ENCODE data around the gene OSBPL2.

OSBPL2 gene

DNA sequence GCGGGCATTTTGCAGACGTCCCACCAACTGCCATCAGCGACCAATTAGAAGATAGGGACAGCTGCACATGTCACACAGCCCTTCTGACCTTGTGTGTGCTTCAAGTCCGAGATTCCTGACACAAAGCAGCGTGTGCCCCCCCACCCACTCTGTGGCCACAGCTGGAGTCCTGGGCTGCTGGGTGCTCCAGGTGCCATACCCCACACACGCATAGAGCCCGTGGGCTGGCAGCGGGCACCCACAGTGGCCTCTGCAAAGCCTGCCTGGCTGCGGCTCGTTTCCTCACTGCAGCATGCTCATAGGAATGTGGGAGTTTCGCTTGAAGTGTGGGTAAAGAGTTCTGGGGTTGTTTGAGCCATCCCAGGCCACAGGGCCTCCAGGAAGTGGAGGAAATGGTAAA is 62.0 kb downstream of the OSBPL2 start:
- no peaks in the 10 kb centered on the region for H3K9me3 Mint-ChIP-seq
- H3K4me3 Mint-ChIP-seq: no peak overlapping the region
- peak overlapping the region in 1 of 2 donors; percentile 40 for H3K27ac Mint-ChIP-seq
- no peaks in the 10 kb centered on the region for H3K27me3 Mint-ChIP-seq
- no peak for DNase-seq
- ATAC-seq: no peak
- H3K4me1 Mint-ChIP-seq: peaks cover 40% of the 10 kb centered on the region

DNA sequence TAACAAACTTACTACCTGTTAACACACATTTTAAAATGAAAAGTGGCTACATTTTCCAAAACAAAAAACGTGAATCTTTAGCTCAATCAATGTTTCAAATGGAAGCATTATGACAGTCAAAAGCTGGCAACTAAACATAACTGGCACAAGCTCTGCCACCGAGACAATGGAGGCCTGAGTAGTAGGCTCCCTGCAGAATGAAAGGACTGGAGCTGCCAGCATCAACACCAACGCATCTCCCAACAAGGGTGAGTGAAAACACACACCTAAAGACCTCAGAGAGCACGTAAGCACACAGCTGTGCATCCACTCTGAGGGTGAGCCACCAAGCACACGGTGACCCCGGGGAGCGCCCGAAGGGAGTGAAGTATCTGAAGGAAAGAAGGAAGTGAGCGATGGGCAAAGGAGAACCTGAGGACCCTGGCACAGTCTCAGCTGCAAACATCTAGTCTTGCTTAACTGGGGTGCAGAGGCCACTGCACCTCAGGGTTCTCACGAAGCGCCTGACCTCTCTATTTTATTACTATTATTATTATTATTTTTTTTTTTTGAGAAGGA is 62.9 kb downstream of the OSBPL2 start:
- Mint-ChIP-seq H3K27me3 (no peaks in the 10 kb centered on the region), H3K4me1 (peaks cover 45% of the 10 kb centered on the region), H3K27ac (no peak overlapping the region), H3K9me3 (no peaks in the 10 kb centered on the region), H3K4me3 (no peak overlapping the region)
- ATAC-seq (no peak), DNase-seq (no peak)

DNA sequence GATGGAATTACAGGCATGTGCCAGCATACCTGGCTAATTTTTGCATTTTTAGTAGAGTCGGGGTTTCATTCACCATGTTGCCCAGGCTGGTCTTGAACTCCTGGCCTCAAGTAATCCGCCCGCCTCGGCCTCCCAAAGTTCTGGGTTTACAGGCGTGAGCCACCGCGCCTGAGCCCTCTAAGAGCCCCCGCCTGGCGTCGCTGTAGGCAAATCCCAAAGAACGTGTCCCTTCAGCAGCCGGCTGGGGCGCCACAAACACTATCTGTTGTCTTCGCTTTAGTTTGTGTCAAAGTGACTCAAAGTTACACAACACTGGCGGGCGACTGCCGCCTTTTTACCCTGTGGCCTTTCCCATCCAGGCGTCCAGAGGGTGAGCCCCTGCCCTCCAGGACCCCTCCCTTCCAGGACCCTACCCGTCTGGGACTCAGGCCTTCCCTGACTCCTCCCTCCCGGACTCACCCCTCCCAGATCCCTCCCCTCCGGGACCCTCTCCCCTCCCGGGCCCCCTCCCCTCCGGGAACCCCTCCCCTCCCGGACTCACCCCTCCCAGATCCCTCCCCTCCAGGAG is 63.5 kb downstream of the OSBPL2 start:
- Mint-ChIP-seq H3K4me3 (peak overlapping the region; percentile 98 to 99), H3K4me1 (peaks cover 45% of the 10 kb centered on the region), H3K27ac (peak overlapping the region; percentile 100), H3K27me3 (no peaks in the 10 kb centered on the region), H3K9me3 (no peaks in the 10 kb centered on the region)
- DNase-seq (peak; percentile 87 to 94), ATAC-seq (peak; percentile 68)

DNA sequence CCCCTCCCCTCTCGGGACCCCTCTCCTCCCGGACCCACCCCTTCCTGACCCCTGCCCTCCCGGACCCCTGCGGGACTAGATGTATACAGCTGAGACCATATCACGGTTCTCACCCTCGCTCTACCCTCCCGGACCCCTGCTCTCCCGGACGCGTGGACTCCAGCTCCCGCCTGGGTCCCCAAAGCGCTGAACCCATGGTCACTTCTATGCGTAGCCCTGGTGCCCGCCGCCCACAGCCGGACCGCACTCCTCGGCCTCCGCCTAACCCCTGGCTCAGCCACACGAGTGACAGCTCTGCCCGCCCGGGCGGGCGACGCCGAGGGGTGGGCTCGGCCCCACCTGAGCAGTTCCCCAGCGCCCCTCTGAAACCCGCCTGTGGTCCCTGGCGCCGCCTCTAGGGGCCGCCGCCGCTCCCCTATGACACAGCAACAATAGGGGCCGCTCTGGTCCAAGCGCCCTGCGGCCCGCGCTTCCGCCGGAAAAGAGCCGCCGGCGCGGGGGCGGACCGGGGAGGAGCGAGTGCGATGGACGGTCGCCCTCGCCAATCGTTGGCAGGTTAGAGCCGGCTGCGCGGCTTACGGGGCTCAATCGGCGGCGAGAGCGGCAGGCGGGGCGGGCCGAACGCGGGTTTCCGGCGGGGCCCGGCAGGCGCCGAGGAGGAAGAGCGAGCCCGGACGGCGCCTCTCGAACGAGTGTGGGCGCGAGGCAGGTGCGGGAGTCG is 64.2 kb downstream of the OSBPL2 start, which contains the start of gene ADRM1:
Gene ADRM1, plus strand, starts transcription at position 657 of the 721 bp plus-strand sequence. CDS start 572 bp downstream, outside the sequence.
- DNase-seq (peak; percentile 98 to 99), ATAC-seq (peak; percentile 83)
- Mint-ChIP-seq H3K4me3 (peak within 1 kb of the TSS; percentile 98 to 99), H3K4me1 (peaks cover 45% of the 10 kb centered on the region), H3K9me3 (no peaks in the 10 kb centered on the region), H3K27me3 (no peaks in the 10 kb centered on the region), H3K27ac (peak within 1 kb of the TSS; percentile 100)

DNA sequence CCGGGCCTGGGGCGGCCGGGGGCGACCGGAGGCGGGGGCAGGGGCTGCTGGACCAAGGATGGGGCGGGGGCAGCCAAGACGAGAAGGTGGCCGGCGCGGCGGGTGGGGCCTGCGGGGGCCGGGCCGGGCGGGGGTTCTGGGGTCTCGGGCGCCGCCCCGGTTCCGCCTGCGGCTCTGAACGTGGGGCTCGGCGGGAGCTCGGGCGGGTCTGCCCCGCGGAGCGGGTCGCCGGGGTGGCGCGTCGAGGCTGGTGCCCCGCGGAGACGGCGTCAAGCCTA is 64.7 kb downstream of the OSBPL2 start:
- no peak for ATAC-seq
- H3K4me3 Mint-ChIP-seq: peak overlapping the region; percentile 98 to 99
- peaks cover 45% of the 10 kb centered on the region for H3K4me1 Mint-ChIP-seq

DNA sequence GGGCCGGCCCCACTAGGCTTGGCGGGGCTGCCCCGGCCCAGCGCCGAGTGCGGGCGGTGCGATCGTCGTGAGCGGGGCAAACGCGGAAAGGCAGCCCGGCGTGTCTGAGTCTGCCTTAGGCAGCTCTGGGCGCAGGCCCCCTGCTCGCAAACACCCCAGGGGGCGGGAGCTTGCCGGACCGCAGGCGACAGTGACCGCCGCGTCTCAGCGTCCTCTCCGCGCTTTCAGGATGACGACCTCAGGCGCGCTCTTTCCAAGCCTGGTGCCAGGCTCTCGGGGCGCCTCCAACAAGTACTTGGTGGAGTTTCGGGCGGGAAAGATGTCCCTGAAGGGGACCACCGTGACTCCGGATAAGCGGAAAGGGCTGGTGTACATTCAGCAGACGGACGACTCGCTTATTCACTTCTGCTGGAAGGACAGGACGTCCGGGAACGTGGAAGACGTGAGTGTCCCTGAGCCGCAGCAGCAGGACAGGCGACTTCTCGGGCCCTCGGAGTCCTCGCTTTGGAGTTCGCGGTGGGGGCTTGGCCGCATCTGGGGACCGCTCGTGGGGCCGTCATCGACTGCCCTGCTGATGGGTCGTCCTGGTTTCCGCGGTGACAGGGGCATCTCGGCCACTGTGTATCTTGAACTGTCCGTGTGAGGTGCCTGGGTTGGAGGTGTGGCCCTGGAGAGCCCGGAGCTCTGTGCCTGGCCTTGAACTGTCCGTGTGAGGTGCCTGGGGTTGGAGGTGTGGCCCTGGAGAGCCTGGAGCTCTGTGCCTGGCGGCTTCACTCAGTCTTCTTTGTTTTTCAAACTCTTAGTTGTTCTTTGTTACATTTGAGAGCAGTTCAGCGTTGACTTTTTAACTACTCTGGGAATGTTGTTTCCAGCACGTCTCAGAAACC is 65.3 kb downstream of the OSBPL2 start:
- DNase-seq (peak; percentile 30 to 33), ATAC-seq (peak; percentile 16)
- peak overlapping the region; percentile 91 to 94 for H3K4me3 Mint-ChIP-seq
- no peaks in the 10 kb centered on the region for H3K27me3 Mint-ChIP-seq
- peaks cover 45% of the 10 kb centered on the region for H3K4me1 Mint-ChIP-seq
- H3K27ac Mint-ChIP-seq: peak overlapping the region; percentile 94 to 98
- no peaks in the 10 kb centered on the region for H3K9me3 Mint-ChIP-seq

More for the DNA sequence above, 64.7 kb downstream of the OSBPL2 start:
- H3K27me3 Mint-ChIP-seq: no peaks in the 10 kb centered on the region
- peak overlapping the region; percentile 89 to 100 for H3K27ac Mint-ChIP-seq
- no peaks in the 10 kb centered on the region for H3K9me3 Mint-ChIP-seq
- no peak for DNase-seq

DNA sequence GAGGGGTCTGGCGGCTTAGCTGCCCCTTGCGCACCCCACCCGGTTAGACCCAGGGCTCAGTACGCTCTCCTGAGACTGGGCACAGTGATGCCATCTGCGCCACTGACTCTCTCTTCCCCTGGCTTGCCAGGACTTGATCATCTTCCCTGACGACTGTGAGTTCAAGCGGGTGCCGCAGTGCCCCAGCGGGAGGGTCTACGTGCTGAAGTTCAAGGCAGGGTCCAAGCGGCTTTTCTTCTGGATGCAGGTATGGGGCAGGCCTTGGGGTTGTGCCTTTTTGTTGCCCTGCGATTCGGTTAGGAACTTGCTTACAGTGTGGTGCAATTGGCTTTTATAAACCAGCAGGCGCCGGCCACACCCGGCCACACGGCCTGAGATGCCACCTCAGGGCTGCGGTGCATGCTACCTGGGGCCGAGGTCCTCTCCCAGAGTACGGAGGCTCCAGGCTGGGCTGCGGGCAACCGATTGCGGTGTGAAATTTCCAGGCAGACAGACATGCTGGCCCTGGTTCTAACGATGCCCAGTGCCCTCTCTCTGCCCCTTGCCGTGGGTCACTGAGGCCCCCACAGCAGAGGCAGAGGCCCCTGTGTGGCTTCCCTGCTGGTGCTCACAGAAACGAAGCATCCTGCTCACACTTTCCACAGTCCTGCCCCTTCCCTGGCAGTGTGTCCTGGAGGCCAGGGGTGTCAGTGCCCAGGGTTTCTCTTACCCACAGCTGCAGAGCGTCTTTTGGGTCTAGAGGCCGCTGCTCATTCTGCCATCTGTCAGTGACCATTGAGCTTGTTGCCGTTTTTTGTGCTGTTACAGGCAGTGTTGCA is 66.2 kb downstream of the OSBPL2 start:
- DNase-seq (no peak), ATAC-seq (no peak)
- H3K9me3 Mint-ChIP-seq: no peaks in the 10 kb centered on the region
- no peaks in the 10 kb centered on the region for H3K27me3 Mint-ChIP-seq
- peak overlapping the region; percentile 91 to 94 for H3K4me3 Mint-ChIP-seq
- peaks cover 45% of the 10 kb centered on the region for H3K4me1 Mint-ChIP-seq
- H3K27ac Mint-ChIP-seq: peak overlapping the region; percentile 94 to 98

DNA sequence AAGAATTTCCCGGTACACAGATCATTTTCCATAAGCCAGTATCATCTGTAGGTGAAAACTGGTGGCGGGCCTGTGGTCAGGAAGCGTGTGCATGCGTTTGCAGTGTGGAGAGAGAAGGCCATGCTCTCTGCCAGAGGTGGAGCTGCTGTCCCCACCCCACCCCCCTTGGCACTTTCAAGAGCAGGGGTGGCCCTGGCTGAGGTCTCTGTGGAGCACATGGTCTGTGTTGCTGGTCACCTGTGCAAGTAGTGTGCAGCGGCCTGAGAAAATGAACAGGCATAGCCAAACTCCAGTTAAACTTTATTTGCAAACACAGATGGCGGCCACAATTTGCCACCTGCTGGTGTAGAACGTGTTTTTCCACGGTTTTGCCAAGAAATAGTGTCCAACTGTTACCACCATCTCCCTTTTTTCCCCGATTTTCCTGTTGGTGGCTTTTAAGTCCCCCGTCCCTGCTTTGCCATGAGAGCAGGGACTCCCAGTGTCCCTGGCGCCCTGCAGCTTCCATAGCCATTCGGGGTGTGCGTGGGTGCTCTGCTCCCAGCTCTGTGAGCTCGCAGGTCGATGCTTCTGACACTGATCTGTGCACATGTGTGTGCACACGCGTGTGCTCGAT is 66.9 kb downstream of the OSBPL2 start:
- Mint-ChIP-seq H3K9me3 (no peaks in the 10 kb centered on the region), H3K27ac (peak overlapping the region; percentile 74 to 98), H3K27me3 (no peaks in the 10 kb centered on the region), H3K4me3 (peak overlapping the region; percentile 91 to 94), H3K4me1 (peaks cover 37% of the 10 kb centered on the region)
- DNase-seq (no peak), ATAC-seq (no peak)

DNA sequence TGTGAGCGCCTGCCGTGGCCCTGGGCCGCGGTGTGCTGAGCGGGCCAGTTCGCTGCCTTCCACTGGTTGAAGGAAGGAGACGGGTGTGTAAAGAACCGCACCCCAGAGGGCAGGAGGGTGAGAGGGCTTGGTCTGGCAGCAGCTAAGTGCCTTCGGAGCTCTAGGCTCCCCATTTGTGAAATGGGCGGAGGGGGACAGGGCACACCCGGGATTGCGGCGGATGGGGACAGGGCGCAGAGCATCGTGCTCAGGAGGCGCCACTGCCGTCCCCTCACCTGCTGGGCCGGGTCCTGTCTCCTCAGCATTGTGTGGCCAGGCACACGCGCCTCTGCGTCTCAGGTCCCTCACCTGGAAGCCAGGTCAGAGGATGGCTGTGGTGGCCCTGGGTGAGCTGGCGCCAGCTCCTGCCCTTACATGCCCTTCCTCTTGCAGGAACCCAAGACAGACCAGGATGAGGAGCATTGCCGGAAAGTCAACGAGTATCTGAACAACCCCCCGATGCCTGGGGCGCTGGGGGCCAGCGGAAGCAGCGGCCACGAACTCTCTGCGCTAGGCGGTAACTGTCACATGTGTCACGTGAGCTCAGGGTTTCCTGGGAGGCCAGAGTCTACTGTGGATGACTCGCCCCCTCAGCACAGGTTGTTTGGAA is 67.6 kb downstream of the OSBPL2 start:
- H3K27ac Mint-ChIP-seq: peak overlapping the region in 1 of 2 donors; percentile 63
- no peaks in the 10 kb centered on the region for H3K27me3 Mint-ChIP-seq
- ATAC-seq (no peak), DNase-seq (no peak)
- peak overlapping the region in 1 of 2 donors; percentile 58 for H3K4me3 Mint-ChIP-seq
- H3K4me1 Mint-ChIP-seq: peaks cover 34% of the 10 kb centered on the region
- no peaks in the 10 kb centered on the region for H3K9me3 Mint-ChIP-seq

DNA sequence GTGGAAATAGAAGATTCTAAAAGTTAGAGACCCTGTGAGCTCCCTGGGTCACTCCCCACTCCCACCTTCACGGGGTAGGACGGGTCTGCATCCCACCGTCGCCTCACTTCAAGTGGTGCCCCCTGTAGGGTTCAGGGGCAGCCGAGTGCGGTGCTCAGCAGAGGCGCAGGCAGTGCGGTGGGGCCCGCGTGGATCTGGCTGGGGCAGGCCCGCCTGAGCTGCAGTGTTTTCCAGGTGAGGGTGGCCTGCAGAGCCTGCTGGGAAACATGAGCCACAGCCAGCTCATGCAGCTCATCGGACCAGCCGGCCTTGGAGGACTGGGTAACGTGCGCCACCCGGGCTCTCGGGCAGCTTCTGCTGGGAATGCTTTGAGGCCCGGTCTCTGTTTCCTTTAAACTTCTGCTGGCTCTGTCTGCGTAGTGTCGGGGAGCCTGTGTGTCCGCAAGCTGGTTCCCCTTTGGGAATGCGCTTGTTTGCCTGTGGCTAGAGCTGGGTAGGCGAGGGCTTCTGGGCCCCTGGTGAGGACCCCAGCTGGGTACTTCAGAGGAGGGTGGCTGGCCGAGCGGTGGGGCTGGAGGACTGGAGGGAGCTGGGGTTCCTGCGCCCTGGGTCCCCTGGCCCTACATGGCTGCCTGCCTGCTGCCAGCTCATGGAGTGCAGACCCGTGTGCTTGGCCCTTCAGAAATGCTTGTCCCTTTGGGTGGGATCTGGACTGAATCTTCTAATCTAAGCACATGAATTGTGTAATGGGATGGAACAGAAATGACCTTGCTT is 68.3 kb downstream of the OSBPL2 start:
- no peak for ATAC-seq
- no peak for DNase-seq
- Mint-ChIP-seq H3K27me3 (no peaks in the 10 kb centered on the region), H3K9me3 (no peaks in the 10 kb centered on the region), H3K4me1 (peaks cover 33% of the 10 kb centered on the region), H3K27ac (peak overlapping the region in 1 of 2 donors; percentile 71), H3K4me3 (no peak overlapping the region)

DNA sequence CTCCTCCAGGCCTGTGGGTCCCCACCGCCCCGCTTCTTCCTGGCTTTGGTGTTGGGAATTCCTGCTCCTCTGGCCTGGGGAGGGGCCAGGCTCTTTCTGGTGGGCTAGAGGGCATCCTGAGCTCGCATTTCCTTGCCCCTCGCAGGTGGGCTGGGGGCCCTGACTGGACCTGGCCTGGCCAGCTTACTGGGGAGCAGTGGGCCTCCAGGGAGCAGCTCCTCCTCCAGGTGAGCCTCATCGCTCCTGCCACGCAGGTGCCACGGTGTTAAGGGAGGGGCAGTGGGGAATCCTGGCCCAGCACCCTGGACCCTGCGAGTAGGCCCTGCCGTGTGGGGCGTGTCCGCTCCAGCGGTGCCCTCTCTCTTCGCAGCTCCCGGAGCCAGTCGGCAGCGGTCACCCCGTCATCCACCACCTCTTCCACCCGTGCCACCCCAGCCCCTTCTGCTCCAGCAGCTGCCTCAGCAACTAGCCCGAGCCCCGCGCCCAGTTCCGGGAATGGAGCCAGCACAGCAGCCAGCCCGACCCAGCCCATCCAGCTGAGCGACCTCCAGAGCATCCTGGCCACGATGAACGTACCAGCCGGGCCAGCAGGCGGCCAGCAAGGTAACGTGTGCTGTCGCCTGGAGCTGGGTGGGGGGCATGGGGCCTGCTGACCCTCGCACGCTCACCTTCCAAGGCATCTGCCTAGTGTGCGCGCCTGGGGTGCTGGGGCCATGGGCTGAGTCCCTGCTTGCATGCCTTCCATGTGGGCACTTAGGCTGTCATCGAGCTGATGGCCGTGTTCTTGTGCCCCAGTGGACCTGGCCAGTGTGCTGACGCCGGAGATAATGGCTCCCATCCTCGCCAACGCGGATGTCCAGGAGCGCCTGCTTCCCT is 69.1 kb downstream of the OSBPL2 start:
- Mint-ChIP-seq H3K27me3 (no peaks in the 10 kb centered on the region), H3K27ac (peak overlapping the region in 1 of 2 donors; percentile 71), H3K4me1 (peaks cover 24% of the 10 kb centered on the region), H3K9me3 (no peaks in the 10 kb centered on the region), H3K4me3 (no peak overlapping the region)
- ATAC-seq (no peak), DNase-seq (no peak)

DNA sequence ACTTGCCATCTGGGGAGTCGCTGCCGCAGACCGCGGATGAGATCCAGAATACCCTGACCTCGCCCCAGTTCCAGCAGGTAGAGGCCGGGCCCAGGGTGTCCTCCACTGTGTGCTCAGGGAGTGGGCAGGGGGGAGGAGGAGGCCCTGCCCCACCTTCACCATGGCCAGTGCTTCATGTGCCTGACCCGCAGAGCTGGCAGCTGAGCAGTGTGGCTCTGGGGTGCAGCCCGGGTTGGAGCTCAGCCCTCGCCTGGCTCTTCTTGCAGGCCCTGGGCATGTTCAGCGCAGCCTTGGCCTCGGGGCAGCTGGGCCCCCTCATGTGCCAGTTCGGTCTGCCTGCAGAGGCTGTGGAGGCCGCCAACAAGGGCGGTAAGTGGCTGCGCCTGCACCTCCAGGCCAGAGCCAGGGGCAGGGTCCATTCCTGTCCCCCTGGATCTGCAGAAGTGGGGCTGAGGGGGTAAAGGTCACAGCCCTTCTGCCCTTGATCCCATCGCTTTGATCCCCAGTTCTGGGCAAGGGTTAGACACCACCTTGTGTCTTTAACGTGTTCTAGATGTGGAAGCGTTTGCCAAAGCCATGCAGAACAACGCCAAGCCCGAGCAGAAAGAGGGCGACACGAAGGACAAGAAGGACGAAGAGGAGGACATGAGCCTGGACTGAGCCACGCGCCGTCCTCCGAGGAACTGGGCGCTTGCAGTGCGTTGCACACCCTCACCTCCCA is 69.9 kb downstream of the OSBPL2 start:
- H3K27me3 Mint-ChIP-seq: no peaks in the 10 kb centered on the region
- no peaks in the 10 kb centered on the region for H3K9me3 Mint-ChIP-seq
- no peak for DNase-seq
- peaks cover 24% of the 10 kb centered on the region for H3K4me1 Mint-ChIP-seq
- ATAC-seq: no peak
- H3K4me3 Mint-ChIP-seq: no peak overlapping the region
- peak overlapping the region in 1 of 2 donors; percentile 76 for H3K27ac Mint-ChIP-seq

Measured in stimulated activated naive CD8-positive, alpha-beta T cell treated with anti-CD3 and anti-CD28 coated beads, Interleukin-15, amount 100 ng/mL, for 72 hours (primary cell).